ENCODE measurements around the gene STX4. TPM values are rescaled to one million over a fixed set of nuclear protein-coding genes. Genes with fewer than 3 reads are reported as not detected.
A peak's percentile ranks its signal among the peaks of the same experiment; 100 is the strongest.

The STX4 gene
- total RNA-seq, 1 donor from 2014 or later, result 48.0 TPM

- Mint-ChIP-seq H3K4me1 (ENCODE audit: low read depth) (peaks cover 34% of the 10 kb centered on the region), H3K36me3 (ENCODE audit: low read depth) (peaks cover 13% of the 10 kb centered on the region), H3K9me3 (ENCODE audit: low read depth) (no peaks in the 10 kb centered on the region), H3K27ac (ENCODE audit: unreplicated experiment) (peak overlapping the region; percentile 99), H3K4me3 (ENCODE audit: unreplicated experiment) (peak overlapping the region; percentile 35), H3K27me3 (ENCODE audit: low read depth) (no peaks in the 10 kb centered on the region)
- no peak for TF ChIP-seq CTCF (IDR thresholded peaks at IDR 0.05)
- no peak for DNase-seq (ENCODE audit: low spot score)
Measured at GRCh38 chr16:31063843-31064611, 30.7 kb downstream of the STX4 start.

- TF ChIP-seq CTCF (IDR thresholded peaks at IDR 0.05), result no peak
- no peaks in the 10 kb centered on the region for H3K9me3 Mint-ChIP-seq (ENCODE audit: low read depth)
- H3K36me3 Mint-ChIP-seq (ENCODE audit: low read depth), result peaks cover 13% of the 10 kb centered on the region
- H3K4me3 Mint-ChIP-seq (ENCODE audit: unreplicated experiment), result peak overlapping the region; percentile 35
- H3K27me3 Mint-ChIP-seq (ENCODE audit: low read depth), result no peaks in the 10 kb centered on the region
- no peak for DNase-seq (ENCODE audit: low spot score)
- peak overlapping the region; percentile 99 for H3K27ac Mint-ChIP-seq (ENCODE audit: unreplicated experiment)
- H3K4me1 Mint-ChIP-seq (ENCODE audit: low read depth), result peaks cover 34% of the 10 kb centered on the region
Measured at GRCh38 chr16:31064882-31065461, 31.6 kb downstream of the STX4 start.

- Mint-ChIP-seq H3K27ac (ENCODE audit: unreplicated experiment) (no peak overlapping the region), H3K27me3 (ENCODE audit: low read depth) (no peaks in the 10 kb centered on the region), H3K4me3 (ENCODE audit: unreplicated experiment) (no peak overlapping the region), H3K4me1 (ENCODE audit: low read depth) (peaks cover 43% of the 10 kb centered on the region), H3K36me3 (ENCODE audit: low read depth) (peaks cover 9% of the 10 kb centered on the region), H3K9me3 (ENCODE audit: low read depth) (no peaks in the 10 kb centered on the region)
- no peak for TF ChIP-seq CTCF (IDR thresholded peaks at IDR 0.05)
- DNase-seq (ENCODE audit: low spot score), result no peak
Measured at GRCh38 chr16:31067342-31067741, 34.0 kb downstream of the STX4 start.

GRCh38 chr16:31071861-31072260 is 38.5 kb downstream of the STX4 start:
- no peak for DNase-seq (ENCODE audit: low spot score)
- H3K4me3 Mint-ChIP-seq (ENCODE audit: unreplicated experiment), result peak overlapping the region; percentile 99
- no peaks in the 10 kb centered on the region for H3K27me3 Mint-ChIP-seq (ENCODE audit: low read depth)
- H3K36me3 Mint-ChIP-seq (ENCODE audit: low read depth), result no peaks in the 10 kb centered on the region
- no peaks in the 10 kb centered on the region for H3K9me3 Mint-ChIP-seq (ENCODE audit: low read depth)
- peaks cover 28% of the 10 kb centered on the region for H3K4me1 Mint-ChIP-seq (ENCODE audit: low read depth)
- TF ChIP-seq CTCF (IDR thresholded peaks at IDR 0.05), result no peak
- H3K27ac Mint-ChIP-seq (ENCODE audit: unreplicated experiment), result peak overlapping the region; percentile 98

- Mint-ChIP-seq H3K27me3 (ENCODE audit: low read depth) (no peaks in the 10 kb centered on the region), H3K9me3 (ENCODE audit: low read depth) (no peaks in the 10 kb centered on the region), H3K27ac (ENCODE audit: unreplicated experiment) (peak overlapping the region; percentile 98), H3K4me1 (ENCODE audit: low read depth) (peaks cover 28% of the 10 kb centered on the region), H3K36me3 (ENCODE audit: low read depth) (peaks cover under 1% of the 10 kb centered on the region), H3K4me3 (ENCODE audit: unreplicated experiment) (peak overlapping the region; percentile 99)
- TF ChIP-seq CTCF (IDR thresholded peaks at IDR 0.05), result no peak
- no peak for DNase-seq (ENCODE audit: low spot score)
Measured at GRCh38 chr16:31072540-31073141, 39.3 kb downstream of the STX4 start.
